HCT116 (cell line): Measurements from ENCODE around the gene CCL1. TPM values are rescaled to one million over a fixed set of nuclear protein-coding genes. Genes with fewer than 3 reads are reported as not detected.

Experiments
- ATAC-seq: fragments of 200-7000 bp; cut with Tn5 transposase; 2 replicates; pipeline ENCODE4 v1.9.1; 2020; ENCODE audit warnings: mild to moderate bottlenecking, moderate library complexity
- BruUV-seq: library from RNA; stranded (reverse); fragments of 400-500 nt; replicated peaks from 2 replicates; lab custom pipeline; 2021; lab: Mats Ljungman, UMichigan
- CTCF ChIA-PET: fragments of 300-600 bp; sonication (Branson Sonifier 250); formaldehyde crosslinking; loops from one replicate; lab custom pipeline; 2021; ENCODE audit warnings: antibody characterized with exemption; lab: Charles Lee
- POLR2A ChIA-PET: fragments of 300-600, 350-600 bp; sonication (Branson Sonifier 250); formaldehyde crosslinking; loops from one replicate; lab custom pipeline; 2021; ENCODE audit warnings: antibody characterized with exemption; lab: Charles Lee
- RAD21 ChIA-PET, 2 experiments: fragments of 300-600 bp; sonication (Branson Sonifier 250); formaldehyde crosslinking; loops; one replicate each; lab custom pipeline; 2023; ENCODE audit warnings: low total read pairs in 2 of 2; ENCODE audit not compliant: uncharacterized antibody in 2 of 2, unreplicated experiment in 2 of 2, low non-redundant PET in 1 of 2; lab: Charles Lee
- DNase-seq: peaks from one replicate; pipeline ENCODE4 v3.0.0-alpha.2; 2010; ENCODE audit warnings: low read depth, low spot score
- H2AFZ ChIP-seq: fragments of 200-600 bp; shearing (Covaris generic), sonication (generic); 2 replicates; pipeline ENCODE4 v1.6.1; 2017; ENCODE audit warnings: low read depth, mixed run types, mixed read lengths, antibody characterized with exemption, low read length; ENCODE audit not compliant: poor library complexity, severe bottlenecking
- H3K27ac ChIP-seq: 2 replicates; pipeline ENCODE4 v1.5.1; 2012; ENCODE audit warnings: low read depth, low read length
- H3K27me3 ChIP-seq: fragments of 200-600 bp; sonication (generic); 2 replicates; pipeline ENCODE4 v1.6.1; 2016; ENCODE audit warnings: mixed run types, low read length, mixed read lengths; ENCODE audit not compliant: insufficient read depth
- H3K36me3 ChIP-seq, 2 experiments: fragments of 200-500 bp in 1 of 2; fragments of 200-600 bp in 1 of 2; sonication (Bioruptor generic) in 1 of 2; sonication (generic) in 1 of 2; 2 replicates each; pipeline versions ENCODE4 v1.5.1 to v1.6.1; 2014 to 2016; ENCODE audit warnings: low read length in 2 of 2, inconsistent platforms in 1 of 2, mixed read lengths in 1 of 2, mixed run types in 1 of 2; ENCODE audit not compliant: insufficient read depth in 2 of 2, control insufficient read depth in 1 of 2
- H3K4me1 ChIP-seq, 2 experiments: fragments of 200-600 bp in 1 of 2; sonication (generic) in 1 of 2; 2 replicates each; pipeline versions ENCODE4 v1.5.1 to v1.6.1; 2012 to 2017; ENCODE audit warnings: low read length in 2 of 2, inconsistent platforms in 1 of 2, mild to moderate bottlenecking in 1 of 2, mixed read lengths in 1 of 2, mixed run types in 1 of 2, moderate library complexity in 1 of 2; ENCODE audit not compliant: insufficient read depth in 2 of 2, control insufficient read depth in 1 of 2
- H3K4me2 ChIP-seq: fragments of 200-600 bp; sonication (generic); 2 replicates; pipeline ENCODE4 v1.6.1; 2017; ENCODE audit warnings: mixed run types, low read length, mixed read lengths
- H3K4me3 ChIP-seq, 2 experiments: fragments of 200-600 bp in 1 of 2; sonication (generic) in 1 of 2; replicated peaks in 1 of 2; 2 replicates each; pipeline ENCODE4 v1.5.1; 2011 to 2016; ENCODE audit warnings: low read length in 2 of 2, control low read depth in 1 of 2, low read depth in 1 of 2, mild to moderate bottlenecking in 1 of 2, mixed read lengths in 1 of 2, mixed run types in 1 of 2
- H3K79me2 ChIP-seq: fragments of 200-600 bp; sonication (generic); 2 replicates; pipeline ENCODE4 v1.6.1; 2017; ENCODE audit warnings: mild to moderate bottlenecking, mixed run types, low read length, moderate library complexity, mixed read lengths; ENCODE audit not compliant: insufficient read depth
- H3K9ac ChIP-seq: fragments of 200-600 bp; sonication (generic); 2 replicates; pipeline ENCODE4 v1.6.1; 2016; ENCODE audit warnings: low read length, mixed read lengths
- H3K9me2 ChIP-seq: fragments of 200-600 bp; sonication (generic), shearing (Covaris generic); 2 replicates; pipeline ENCODE4 v1.6.1; 2017; ENCODE audit warnings: mixed run types, mild to moderate bottlenecking, moderate library complexity; ENCODE audit not compliant: insufficient read depth
- H3K9me3 ChIP-seq, 2 experiments: fragments of 200-500 bp in 1 of 2; fragments of 200-600 bp in 1 of 2; sonication (Bioruptor generic) in 1 of 2; sonication (generic) in 1 of 2; 2 replicates each; pipeline ENCODE4 v1.6.1; 2014 to 2017; ENCODE audit warnings: low read length in 2 of 2, mixed read lengths in 2 of 2, inconsistent platforms in 1 of 2, low read depth in 1 of 2, mild to moderate bottlenecking in 1 of 2, mixed run types in 1 of 2, moderate library complexity in 1 of 2; ENCODE audit not compliant: control insufficient read depth in 1 of 2, insufficient read depth in 1 of 2
- H4K20me1 ChIP-seq: fragments of 200-600 bp; sonication (generic), shearing (Covaris generic); 2 replicates; pipeline ENCODE4 v1.6.1; 2017; ENCODE audit warnings: mixed run types, mild to moderate bottlenecking, moderate library complexity; ENCODE audit not compliant: insufficient read depth
- ATF3 ChIP-seq: IDR thresholded peaks from 2 replicates; pipeline ENCODE4 v1.6.1; 2012
- ELF1 ChIP-seq: IDR thresholded peaks from 2 replicates; pipeline ENCODE4 v1.6.1; 2012; ENCODE audit warnings: low read depth, borderline replicate concordance
- JUND ChIP-seq: IDR thresholded peaks from 2 replicates; pipeline ENCODE4 v1.6.1; 2012
- RAD21 ChIP-seq: IDR thresholded peaks from 2 replicates; pipeline ENCODE4 v1.6.1; 2012; ENCODE audit warnings: low read depth, mild to moderate bottlenecking
- SIN3A ChIP-seq: IDR thresholded peaks from 2 replicates; pipeline ENCODE4 v1.6.1; 2012; ENCODE audit warnings: low read depth
- SRF ChIP-seq: IDR thresholded peaks from 2 replicates; pipeline ENCODE4 v1.6.1; 2012; ENCODE audit warnings: low read depth
- YY1 ChIP-seq: IDR thresholded peaks from 2 replicates; pipeline ENCODE4 v1.6.1; 2011; ENCODE audit warnings: low read length, low read depth, moderate library complexity, mild to moderate bottlenecking; ENCODE audit not compliant: insufficient replicate concordance; ENCODE audit errors: extremely low read depth
- intact Hi-C: fragments of 100-400 bp; cut with micrococcal nuclease; formaldehyde crosslinking; loops from 2 replicates; pipeline ENCODE4 v1.10.0; 2022
- total RNA-seq: library from RNA; stranded (reverse); gene quantifications from one replicate; pipeline ENCODE4 v1.2.1, GENCODE V29; 2021; ENCODE audit not compliant: unreplicated experiment

CCL1 gene
- total RNA-seq, 1 experiment from 2014 or later: not detected

GRCh38 chr17:34409352-34409751 lies 46.3 kb upstream of the CCL1 start:
- Histone ChIP-seq H3K4me1 (no peaks in the 10 kb centered on the region), H3K36me3 (no peaks in the 10 kb centered on the region), H3K4me2 (no peak overlapping the region), H3K9me2 (no peaks in the 10 kb centered on the region), H4K20me1 (no peaks in the 10 kb centered on the region), H3K27ac (no peak overlapping the region), H2AFZ (no peak overlapping the region), H3K79me2 (no peaks in the 10 kb centered on the region), H3K9me3 (no peaks in the 10 kb centered on the region), H3K4me3 (no peak overlapping the region), H3K9ac (no peak overlapping the region), H3K27me3 (peaks cover 38% of the 10 kb centered on the region; the same call in 1 of the 2 replicates)
- POLR2A ChIA-PET: no interaction called here
- RAD21 ChIA-PET: no interaction called here
- BruUV-seq: no TSS peak
- intact Hi-C loops: no loop called here
- DNase-seq: no peak
- CTCF ChIA-PET: no interaction called here
- no peak for ATAC-seq
- TF ChIP-seq ELF1 (no peak), JUND (no peak), SRF (no peak), RAD21 (no peak), SIN3A (no peak), YY1 (no peak), ATF3 (no peak)
- TF ChIP-seq, all 23 proteins: peak for 0

- Histone ChIP-seq H3K4me2 (no peak overlapping the region), H3K36me3 (no peaks in the 10 kb centered on the region), H3K4me1 (no peaks in the 10 kb centered on the region), H3K27ac (no peak overlapping the region), H3K4me3 (no peak overlapping the region), H4K20me1 (no peaks in the 10 kb centered on the region), H3K79me2 (no peaks in the 10 kb centered on the region), H3K9me2 (no peaks in the 10 kb centered on the region), H3K9me3 (no peaks in the 10 kb centered on the region), H2AFZ (no peak overlapping the region), H3K9ac (no peak overlapping the region), H3K27me3 (peaks cover 38% of the 10 kb centered on the region; the same call in 1 of the 2 replicates)
- ATAC-seq (no peak), DNase-seq (no peak)
- RAD21 ChIA-PET: no interaction called here
- CTCF ChIA-PET: no interaction called here
- intact Hi-C loops: no loop called here
- POLR2A ChIA-PET: no interaction called here
- BruUV-seq: no TSS peak
- TF ChIP-seq SRF: no peak
- no peak for TF ChIP-seq JUND
Observed at GRCh38 chr17:34408439-34408838, 45.4 kb upstream of the CCL1 start.
